Measurements from ENCODE around the gene FAM187B. TPM values are rescaled to one million over a fixed set of nuclear protein-coding genes. Genes with fewer than 3 reads are reported as not detected.

The FAM187B gene
- total RNA-seq, 1 donor from 2014 or later, result not detected

GRCh38 chr19:35226748-35227147 lies 1.8 kb downstream of the FAM187B start:
- H3K27me3 ChIP-seq (ENCODE audit: control insufficient read depth, insufficient read depth, low read length), result peaks cover 2% of the 10 kb centered on the region
- H3K4me3 ChIP-seq (ENCODE audit: low read depth, low read length), result no peak overlapping the region
- no peaks in the 10 kb centered on the region for H3K36me3 ChIP-seq (ENCODE audit: control insufficient read depth, insufficient read depth, low read length)
- TF ChIP-seq, protein P1, sequence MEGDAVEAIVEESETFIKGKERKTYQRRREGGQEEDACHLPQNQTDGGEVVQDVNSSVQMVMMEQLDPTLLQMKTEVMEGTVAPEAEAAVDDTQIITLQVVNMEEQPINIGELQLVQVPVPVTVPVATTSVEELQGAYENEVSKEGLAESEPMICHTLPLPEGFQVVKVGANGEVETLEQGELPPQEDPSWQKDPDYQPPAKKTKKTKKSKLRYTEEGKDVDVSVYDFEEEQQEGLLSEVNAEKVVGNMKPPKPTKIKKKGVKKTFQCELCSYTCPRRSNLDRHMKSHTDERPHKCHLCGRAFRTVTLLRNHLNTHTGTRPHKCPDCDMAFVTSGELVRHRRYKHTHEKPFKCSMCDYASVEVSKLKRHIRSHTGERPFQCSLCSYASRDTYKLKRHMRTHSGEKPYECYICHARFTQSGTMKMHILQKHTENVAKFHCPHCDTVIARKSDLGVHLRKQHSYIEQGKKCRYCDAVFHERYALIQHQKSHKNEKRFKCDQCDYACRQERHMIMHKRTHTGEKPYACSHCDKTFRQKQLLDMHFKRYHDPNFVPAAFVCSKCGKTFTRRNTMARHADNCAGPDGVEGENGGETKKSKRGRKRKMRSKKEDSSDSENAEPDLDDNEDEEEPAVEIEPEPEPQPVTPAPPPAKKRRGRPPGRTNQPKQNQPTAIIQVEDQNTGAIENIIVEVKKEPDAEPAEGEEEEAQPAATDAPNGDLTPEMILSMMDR (IDR thresholded peaks at IDR 0.05; ENCODE audit: insufficient read depth, low read length, severe bottlenecking), result no peak
- DNase-seq (ENCODE audit: low read depth) (no peak), FAIRE-seq (no peak)

DNA sequence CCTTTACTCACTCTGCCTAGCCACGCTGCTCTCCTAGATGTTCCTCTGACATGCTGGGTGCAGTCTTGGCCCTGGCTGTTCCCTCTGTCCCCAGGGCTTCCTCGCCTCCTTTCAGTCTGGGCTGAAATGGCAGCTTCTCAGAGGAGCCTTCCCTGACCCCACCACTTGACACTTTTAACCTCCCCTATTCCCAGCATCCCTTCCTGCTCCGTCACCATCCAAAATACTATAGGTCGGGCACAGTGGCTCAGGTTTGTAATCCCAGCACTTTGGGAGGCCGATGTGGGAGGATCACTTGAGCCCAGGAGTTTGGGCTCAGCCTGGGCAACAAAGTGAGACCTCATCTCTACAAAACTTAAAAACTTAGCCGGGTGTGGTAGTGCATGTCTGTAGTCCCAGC lies 2.6 kb downstream of the FAM187B start:
- H3K4me3 ChIP-seq (ENCODE audit: low read depth, low read length), result no peak overlapping the region
- H3K27me3 ChIP-seq (ENCODE audit: control insufficient read depth, insufficient read depth, low read length), result peaks cover 2% of the 10 kb centered on the region
- TF ChIP-seq, protein P1 (IDR thresholded peaks at IDR 0.05; ENCODE audit: insufficient read depth, low read length, severe bottlenecking), result no peak
- FAIRE-seq (no peak), DNase-seq (ENCODE audit: low read depth) (no peak)
- H3K36me3 ChIP-seq (ENCODE audit: control insufficient read depth, insufficient read depth, low read length), result no peaks in the 10 kb centered on the region

DNA sequence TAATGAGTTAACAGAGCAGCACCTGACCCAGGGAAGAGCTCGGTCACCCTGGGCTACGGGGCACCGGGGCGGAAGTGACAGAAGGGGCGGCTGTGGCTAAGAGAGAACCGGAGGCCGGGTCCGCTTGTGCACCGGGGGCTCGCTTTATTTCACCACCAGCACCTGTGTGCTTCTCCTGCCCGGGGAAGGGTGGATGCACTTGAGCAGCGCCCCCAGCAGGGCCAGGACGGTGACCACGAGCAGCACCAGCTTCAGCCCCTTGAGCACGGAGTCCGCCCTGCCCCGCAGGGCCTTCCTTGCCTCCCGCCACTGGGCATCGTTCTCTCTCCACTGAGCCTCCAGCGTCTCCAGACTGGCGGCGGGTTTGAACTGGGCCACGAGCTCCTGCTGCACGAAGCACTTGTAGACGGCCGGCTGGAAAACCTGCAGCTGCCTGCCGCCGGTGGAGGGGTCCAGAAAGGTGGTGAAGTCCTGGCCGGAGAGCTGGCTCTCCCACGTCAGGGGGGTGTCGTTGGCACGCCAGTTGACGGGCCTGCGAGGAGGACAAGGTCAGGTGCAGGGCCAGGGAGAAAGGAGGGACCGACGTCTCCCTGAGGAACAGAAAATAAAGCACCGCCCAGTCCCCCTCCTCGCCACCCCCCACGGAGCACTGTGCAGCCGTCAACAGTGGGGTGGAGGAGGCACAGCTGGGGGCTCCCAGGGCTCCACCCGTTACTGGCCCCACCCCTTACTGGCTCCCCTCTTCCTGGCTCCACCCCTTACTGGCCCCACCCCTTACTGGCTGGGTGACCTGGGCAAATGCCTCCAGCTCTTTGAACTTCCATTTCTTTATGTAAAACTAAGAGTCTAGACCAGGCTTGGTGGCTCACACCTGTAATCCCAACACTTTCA lies 3.6 kb downstream of the FAM187B start:
- TF ChIP-seq, protein P1 (IDR thresholded peaks at IDR 0.05; ENCODE audit: insufficient read depth, low read length, severe bottlenecking), result no peak
- no peak for DNase-seq (ENCODE audit: low read depth)
- FAIRE-seq, result no peak

DNA sequence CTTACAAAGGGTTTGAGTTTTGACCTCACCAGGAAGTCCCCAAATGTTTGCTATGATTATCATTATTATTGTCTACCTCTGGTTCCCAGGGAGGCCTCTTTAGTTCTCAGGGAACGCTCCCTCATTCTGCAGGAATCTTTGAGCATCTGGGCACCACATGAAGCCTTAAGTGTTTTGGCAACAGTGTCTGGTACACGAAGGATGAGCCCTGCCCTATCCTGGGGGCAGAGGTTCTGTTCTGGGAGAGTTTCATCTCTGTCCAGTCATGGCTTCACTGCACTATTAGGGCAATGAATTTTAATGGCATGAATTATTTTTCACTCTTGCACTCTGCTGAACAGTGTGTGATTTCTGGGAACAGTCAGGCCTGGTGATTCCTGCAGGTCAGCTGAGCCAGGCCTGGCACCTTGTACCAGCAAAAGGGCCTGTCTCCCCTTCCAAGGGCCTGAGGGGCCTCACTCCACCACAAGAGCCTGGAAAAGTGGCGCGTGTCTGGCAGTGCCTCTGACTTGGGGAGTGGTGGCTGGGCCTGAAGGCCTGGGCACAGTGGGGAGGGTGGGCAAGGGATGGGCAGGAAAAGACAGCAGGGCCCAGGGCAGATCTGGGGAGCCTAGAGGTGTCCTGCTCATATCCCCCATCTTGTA lies 4.6 kb downstream of the FAM187B start:
- DNase-seq (ENCODE audit: low read depth), result no peak
- TF ChIP-seq, protein P1 (IDR thresholded peaks at IDR 0.05; ENCODE audit: insufficient read depth, low read length, severe bottlenecking), result no peak
- no peak for FAIRE-seq

More for the DNA sequence above, 3.6 kb downstream of the FAM187B start:
- peaks cover 2% of the 10 kb centered on the region for H3K27me3 ChIP-seq (ENCODE audit: control insufficient read depth, insufficient read depth, low read length)
- H3K36me3 ChIP-seq (ENCODE audit: control insufficient read depth, insufficient read depth, low read length), result no peaks in the 10 kb centered on the region
- no peak overlapping the region for H3K4me3 ChIP-seq (ENCODE audit: low read depth, low read length)

DNA sequence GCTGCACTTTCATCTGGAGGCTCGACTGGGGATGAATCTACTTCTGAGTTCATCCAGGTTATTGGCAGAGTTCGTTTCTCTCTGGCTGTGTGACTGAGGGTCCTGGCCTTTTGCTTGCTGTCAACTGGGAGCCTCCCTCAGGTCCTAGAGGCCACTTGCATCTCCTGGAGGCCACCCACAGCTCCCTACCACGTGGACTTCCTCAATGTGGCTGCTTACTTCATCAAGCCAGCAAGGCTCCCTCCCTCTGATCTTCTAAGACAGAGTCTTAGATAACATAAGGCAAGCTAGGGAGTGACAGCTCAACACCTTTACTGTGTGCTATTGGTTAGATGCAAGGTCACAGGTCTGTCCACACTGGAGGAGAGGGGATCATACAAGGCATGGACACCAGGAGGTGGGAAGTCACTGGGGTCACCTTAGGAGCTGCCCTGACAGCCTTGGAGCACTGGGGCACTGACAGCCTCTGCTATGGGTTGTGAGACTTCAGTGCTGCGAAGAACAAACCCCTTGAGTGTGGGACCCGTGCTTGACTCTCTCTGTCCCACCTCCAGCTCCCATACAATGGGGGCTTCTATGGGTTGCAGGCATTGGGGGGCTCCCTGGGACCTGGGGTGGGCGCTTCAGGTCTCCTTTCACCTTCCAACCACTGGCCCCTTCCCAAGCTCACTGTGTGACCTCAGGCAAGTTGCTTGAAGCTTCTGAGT lies 5.3 kb downstream of the FAM187B start:
- TF ChIP-seq, protein P1 (IDR thresholded peaks at IDR 0.05; ENCODE audit: insufficient read depth, low read length, severe bottlenecking), result no peak
- H3K4me3 ChIP-seq (ENCODE audit: low read depth, low read length), result no peak overlapping the region
- H3K27me3 ChIP-seq (ENCODE audit: control insufficient read depth, insufficient read depth, low read length), result peaks cover 2% of the 10 kb centered on the region
- DNase-seq (ENCODE audit: low read depth) (no peak), FAIRE-seq (no peak)
- H3K36me3 ChIP-seq (ENCODE audit: control insufficient read depth, insufficient read depth, low read length), result no peaks in the 10 kb centered on the region

More for the DNA sequence above, 4.6 kb downstream of the FAM187B start:
- no peak overlapping the region for H3K4me3 ChIP-seq (ENCODE audit: low read depth, low read length)
- H3K36me3 ChIP-seq (ENCODE audit: control insufficient read depth, insufficient read depth, low read length), result no peaks in the 10 kb centered on the region
- peaks cover 2% of the 10 kb centered on the region for H3K27me3 ChIP-seq (ENCODE audit: control insufficient read depth, insufficient read depth, low read length)

Data from bronchial epithelial cell (primary cell).